HG03469 (cell line): ENCODE results near the gene PHF13.
"Not testable (repeated sequence)": the region's sequence is repeated elsewhere in the genome, so short reads cannot be mapped to it uniquely, and the experiment has no call there.

Source experiments
- ATAC-seq: cut with Tn5 transposase; IDR thresholded peaks from one replicate; pipeline ENCODE4 v1.9.1; 2021; ENCODE audit warnings: mild to moderate bottlenecking, moderate library complexity, moderate number of reproducible peaks; ENCODE audit not compliant: unreplicated experiment

Gene PHF13

DNA sequence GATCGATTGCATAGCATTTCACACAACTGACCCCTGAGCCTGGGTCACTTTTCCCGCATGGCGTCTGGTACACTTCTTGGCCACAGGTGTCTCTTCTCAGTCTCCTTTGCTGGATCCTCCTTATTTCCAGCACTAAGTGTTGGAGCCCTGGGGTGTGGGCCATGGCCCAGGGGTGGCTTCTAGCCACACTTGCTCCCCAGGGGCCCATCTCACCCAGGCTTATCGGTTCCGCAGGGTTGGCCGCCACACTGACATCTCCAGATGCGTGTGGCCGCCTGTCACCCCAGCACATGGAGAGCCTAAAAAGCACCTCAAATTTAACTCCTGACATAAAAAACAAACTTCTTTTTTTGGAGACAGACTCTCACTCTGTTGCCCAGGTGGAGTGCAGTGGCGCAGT lies 13.5 kb downstream of the PHF13 start:
- no peak for ATAC-seq

GRCh38 chr1:6627841-6628545 lies 14.5 kb downstream of the PHF13 start:
- ATAC-seq: no peak

DNA sequence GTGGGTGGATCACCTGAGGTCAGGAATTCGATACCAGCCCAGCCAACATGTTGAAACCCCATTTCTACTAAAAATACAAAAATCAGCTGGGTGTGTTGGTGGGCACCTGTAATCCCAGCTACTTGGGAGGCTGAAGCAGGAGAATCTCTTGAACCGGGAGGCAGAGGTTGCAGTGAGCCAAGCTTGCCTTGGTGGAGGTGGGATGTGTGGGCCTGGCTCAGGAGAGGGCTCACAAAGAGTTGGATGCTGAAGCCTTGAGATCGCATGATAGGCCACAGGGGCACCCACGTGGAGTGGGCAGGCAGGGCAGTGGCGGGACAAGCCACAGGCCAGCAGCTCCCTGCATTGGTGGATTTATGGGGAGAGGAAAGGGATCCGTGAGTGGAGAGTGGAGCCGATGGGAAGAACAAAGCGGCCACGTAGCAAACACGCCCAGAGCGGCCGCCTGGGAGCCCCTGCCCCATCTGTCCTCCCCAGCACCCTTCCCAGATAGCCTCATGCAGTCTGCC lies 15.5 kb downstream of the PHF13 start:
- no peak for ATAC-seq

DNA sequence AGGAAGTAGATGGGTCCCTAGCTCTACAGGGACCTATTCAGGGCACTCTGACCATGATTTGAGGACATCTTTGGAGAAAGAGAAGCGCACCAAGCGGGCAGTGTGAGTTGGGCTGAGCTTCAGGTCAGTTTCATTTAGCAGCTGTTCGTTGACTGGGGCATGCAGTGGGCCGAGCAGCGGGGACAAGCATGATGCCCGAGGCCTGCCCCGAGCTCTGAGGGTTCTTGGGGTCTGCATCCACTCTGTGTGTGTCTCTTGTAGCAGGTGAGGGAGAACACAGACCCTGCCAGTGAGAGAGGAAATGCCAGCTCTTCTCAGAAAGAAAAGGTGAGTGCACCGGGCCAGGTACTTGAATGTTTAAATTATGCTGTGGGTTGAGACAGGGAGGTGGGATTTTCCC lies 16.5 kb downstream of the PHF13 start:
- no peak for ATAC-seq

DNA sequence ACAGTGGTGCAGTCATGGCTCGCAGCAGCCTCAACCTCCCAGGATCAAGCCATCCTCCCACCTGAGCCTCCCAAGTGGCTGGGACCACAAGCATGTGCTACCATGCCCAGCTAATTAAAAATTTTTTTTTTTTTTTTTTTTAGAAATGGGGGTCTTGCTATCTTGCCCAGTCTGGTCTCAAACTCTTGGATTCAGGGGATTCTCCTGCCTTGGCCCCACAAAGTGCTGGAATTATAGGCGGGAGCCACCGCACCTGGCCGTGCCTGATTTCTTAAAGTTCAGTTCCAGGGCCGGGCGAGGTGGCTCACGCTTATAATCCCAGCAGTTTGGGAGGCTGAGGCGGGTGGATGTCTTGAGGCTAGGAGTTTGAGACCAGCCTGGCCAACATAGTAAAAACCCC lies 17.5 kb downstream of the PHF13 start:
- no peak for ATAC-seq

DNA sequence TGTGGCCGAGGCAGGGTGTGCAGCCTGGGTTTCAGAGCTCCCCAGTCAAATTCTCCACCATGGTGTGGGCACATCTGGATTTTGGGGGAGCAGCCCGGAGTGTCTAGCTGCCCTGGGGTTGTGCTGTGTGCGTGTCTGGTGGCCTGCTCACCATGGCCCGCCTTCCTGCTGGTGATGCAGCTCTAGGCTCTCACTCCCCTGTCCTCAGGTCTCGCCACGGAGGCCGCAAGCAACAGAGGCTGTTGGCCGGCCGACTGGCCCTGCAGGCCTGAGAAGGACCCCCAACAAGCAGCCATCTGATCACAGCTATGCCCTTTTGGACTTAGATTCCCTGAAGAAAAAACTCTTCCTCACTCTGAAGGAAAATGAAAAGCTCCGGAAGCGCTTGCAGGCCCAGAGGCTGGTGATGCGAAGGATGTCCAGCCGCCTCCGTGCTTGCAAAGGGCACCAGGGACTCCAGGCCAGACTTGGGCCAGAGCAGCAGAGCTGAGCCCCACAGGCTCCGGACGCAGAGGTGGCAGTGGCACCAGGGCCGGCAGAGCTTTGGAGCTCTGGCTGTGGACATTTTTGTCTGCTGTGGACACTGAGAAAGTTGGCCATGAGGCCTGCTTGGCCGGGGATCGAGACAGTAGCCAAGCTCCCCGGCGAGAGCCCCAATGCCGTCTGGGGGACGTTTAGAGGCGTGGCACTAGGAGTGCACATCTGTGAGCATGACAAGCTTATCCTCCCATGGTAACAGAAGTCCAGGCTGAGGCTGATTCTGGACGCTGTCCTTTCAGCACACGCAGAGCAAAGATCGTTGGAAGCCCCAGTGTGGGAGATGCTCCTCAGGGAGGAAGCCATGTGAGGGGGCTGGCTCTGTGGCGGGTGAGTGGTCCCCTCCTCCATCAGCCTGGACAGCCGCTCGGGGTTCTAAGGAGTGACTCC lies 19.3 kb downstream of the PHF13 start:
- ATAC-seq: no peak

DNA sequence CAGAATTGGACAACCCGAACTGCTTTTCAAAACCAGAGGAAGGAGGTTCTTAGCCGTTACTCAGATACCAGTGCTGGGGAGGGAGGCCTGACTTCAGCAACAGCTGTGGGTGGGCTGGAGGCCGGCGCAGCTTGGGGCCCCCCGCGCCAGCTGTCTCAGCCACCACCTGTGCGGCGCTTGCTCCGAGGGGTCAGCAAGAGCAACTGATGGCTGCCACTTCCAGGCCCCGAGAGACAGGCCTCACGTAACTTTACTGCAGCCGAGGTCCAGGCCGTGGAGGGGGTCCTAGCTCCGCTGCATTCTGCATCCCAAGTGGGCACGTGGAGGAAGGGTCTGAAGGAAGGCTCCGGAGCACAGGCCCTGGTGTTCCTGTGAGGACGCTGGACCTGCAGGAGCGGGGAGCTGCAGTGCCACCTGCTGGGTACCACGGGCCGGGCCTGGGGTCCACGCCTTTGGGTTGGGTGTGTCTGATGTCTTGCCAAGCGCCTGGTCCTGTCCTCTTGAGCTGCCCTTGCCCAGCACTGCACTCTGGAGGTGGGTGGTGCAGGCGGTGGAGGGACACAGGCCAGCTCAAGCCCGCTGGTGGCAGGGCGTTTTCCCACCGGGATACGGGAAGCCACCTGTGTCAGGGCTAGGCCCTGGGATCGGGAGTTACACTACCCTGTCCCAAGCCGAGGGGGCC lies 21.0 kb downstream of the PHF13 start:
- ATAC-seq: no peak

GRCh38 chr1:6635161-6635909 lies 21.8 kb downstream of the PHF13 start:
- no peak for ATAC-seq

DNA sequence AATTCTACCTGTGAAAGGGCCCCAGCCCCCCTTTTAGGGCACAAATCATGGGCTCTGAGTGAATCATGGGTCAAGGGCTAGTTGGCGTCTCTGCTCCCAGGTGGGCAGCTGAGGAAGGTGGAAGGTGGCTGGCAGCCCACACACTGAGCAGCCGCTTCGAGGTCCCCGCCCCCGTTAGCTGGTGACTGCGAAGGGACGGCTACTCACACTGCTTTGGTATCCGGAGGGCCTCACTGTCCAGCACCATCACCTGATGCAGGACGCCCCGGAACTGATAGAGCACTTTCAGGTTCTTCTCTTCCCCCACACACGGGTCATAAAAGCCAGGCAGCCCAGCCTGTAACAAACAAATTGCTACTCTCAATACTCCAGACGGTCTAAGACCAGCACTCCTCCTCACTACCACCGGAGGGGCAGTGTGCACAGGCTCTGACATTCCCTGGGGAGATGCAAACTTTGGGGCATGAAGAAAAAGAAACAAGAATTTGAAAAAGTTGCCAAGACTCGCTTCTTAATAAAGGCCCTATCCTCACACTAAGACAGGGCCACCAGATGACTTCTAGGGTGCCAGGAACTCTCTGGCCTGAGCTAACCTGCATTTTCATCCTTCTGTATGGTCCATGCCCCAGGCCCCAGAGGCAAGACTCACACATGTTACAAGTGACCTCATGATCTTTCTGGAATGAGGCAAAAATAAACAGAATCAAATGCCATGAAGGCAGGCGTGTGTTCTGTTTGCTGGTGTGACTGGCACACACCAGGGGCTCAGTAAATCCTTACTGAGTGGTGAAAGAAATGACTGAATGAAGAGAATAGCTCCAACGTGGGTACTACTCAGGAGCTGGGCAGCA lies 22.6 kb downstream of the PHF13 start:
- no peak for ATAC-seq

DNA sequence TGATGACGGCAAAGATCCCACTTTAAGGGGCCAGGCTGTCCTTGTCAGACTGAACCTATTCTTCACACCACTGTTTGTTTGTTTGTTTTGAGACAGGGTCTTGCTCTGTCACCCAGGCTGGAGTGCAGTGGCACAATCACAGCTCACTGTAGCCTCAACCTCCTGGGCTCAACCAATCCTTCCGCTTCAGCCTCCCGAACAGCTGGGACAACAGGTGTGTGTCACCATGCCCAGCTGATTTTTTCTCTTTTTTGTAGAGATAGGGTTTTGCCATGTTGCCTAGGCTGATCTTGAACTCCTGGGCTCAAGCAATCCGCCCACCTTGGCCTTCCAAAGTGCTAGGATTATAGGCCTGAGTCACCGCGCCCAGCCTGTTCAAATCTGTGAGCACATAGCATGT lies 23.2 kb downstream of the PHF13 start:
- ATAC-seq: not testable (repeated sequence)

DNA sequence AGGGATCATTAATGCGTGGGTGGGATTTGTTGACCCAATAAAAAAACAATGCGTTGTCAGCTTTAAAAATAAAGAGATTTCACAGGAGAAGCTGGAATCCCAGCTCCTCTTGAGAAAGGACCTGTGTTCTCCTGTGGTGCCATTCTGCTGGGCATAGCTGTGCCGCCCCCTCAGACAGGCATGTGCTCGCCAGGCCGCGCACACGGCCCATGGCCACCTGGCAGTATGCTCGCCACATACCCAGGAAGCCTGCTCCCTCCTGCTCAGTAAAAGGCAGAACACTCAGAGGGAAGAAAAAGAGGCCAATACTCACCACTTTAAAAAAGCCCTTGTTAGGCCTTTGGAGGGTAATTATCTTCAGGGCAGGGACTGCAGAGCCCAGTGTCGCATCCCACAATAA lies 24.2 kb downstream of the PHF13 start:
- no peak for ATAC-seq

DNA sequence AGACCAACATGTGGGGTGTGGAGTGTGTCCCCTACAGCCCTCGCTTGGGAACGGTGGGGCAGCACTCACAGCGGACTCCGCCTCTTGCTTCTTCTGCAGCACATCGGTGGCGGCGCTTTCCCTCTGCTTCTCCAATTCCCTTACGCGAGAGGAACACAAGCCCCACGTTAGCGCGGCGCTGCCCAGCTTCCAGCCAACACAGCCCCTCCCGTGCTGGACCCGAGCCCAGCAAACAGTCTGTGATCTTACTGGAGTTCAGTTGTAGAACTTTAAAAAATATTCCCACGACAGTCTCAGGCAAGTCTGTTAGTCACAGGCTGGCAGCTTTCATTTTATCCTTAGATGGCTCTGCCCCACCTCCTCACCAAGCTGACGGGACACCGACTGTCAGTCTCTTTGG lies 24.7 kb downstream of the PHF13 start:
- no peak for ATAC-seq

DNA sequence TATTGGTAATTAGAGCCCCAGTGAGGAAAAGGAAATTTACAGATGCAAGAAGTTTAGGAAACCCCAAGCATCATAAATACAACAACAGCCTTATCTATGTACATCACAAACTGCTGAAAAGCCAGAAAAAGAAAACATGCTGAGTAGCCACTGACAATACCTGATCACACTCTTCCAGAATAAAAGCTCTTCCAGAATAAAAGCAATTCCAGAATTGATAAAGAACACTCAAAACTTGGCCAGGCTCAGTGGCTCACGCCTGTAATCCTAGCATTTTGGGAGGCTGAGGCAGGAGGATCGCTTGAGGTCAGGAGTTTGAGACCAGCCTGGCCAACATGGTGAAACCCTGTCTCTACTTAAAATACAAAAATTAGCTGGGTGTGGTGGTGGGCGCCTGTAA lies 27.3 kb downstream of the PHF13 start:
- not testable (repeated sequence) for ATAC-seq

DNA sequence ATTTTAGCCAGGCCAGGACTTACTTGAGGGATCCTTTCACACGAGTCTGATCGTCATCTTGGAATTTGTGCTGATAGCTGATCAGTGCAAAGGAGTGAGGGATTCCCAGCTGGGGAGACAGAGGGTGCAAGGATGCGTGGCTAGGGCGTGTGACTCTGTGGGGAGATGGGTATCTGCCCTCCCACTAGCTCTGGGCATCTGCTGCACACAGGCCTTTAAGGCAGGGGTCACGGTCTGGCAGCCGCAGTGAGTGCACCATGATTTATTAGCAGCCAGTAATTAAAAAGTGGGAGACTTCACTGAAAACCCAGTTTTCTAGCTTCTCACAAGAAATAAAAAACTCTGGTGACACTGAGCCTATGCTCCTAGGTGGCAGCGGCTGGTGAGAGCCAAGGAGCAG lies 31.5 kb downstream of the PHF13 start:
- no peak for ATAC-seq

GRCh38 chr1:6646499-6647148 lies 33.1 kb downstream of the PHF13 start:
- no peak for ATAC-seq

- ATAC-seq: no peak
These were observed 35.0 kb downstream of the PHF13 start for GRCh38 chr1:6648556-6648955.

- no peak for ATAC-seq
These were observed 38.4 kb downstream of the PHF13 start for GRCh38 chr1:6651909-6652308.

DNA sequence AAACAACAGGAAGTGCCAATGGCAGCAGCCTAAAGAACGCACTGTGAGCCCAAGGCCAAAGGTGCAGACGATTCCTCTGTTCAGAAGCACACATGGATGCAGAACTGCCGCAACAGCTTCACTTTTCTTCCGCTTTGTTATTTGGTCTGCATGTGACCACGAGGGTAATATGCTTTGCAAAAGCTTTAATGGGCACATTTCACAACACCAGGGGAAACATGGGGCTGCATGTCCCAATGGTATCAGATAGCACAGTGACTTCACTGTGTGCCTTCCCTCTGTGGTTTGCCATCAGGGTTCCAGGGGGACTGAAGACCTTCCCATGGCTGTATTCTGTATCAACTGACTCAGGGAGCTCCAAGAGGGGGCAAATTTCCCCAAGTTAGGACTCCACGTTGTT lies 39.5 kb downstream of the PHF13 start:
- no peak for ATAC-seq
